Astrocyte of the cerebellum (primary cell): Measurements from ENCODE around the gene EIF2S3.

Experiments used
- DNase-seq: peaks from one replicate; pipeline ENCODE4 v3.0.0-alpha.2; 2011; ENCODE audit warnings: low read depth
- H3K4me3 ChIP-seq: 2 replicates; pipeline ENCODE4 v1.5.1; 2011; ENCODE audit warnings: mild to moderate bottlenecking, low read depth, low read length, moderate library complexity
- in situ Hi-C: cut with HindIII; loops from 2 replicates; pipeline ENCODE4 v1.10.0; 2017; ENCODE audit warnings: low sequenced_read_pairs
- TF ChIP-seq, protein P1 (sequence below): IDR thresholded peaks from 2 replicates; pipeline ENCODE4 v1.5.1; 2012; ENCODE audit warnings: low read length, low read depth, moderate library complexity, mild to moderate bottlenecking; ENCODE audit errors: missing control alignments

The EIF2S3 gene

DNA sequence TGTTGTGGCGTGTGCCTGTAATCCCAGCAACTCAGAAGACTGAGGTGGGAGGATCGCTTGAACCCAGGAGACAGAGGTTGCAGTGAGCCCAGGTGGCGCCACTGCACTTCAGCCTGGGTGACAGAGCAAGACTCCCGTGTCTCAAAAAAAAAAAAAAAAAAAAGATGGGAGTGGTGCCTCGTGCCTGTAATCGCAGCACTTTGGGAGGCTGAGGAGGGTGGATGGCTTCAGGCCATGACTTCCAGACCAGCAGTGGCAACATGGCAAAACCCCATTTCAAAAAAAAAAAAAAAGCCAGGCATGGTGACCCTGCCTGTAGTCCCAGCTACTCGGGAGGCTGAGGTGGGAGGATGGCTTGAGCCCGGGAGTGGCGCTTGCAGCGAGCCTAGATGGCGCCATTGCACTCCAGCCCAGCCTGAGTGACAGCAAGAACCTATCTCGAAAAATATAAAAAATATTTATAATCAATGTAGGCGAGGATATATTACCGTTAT lies 27.0 kb downstream of the EIF2S3 start:
- no peak overlapping the region for H3K4me3 ChIP-seq
- peak; percentile 18 for DNase-seq
- TF ChIP-seq, protein P1, sequence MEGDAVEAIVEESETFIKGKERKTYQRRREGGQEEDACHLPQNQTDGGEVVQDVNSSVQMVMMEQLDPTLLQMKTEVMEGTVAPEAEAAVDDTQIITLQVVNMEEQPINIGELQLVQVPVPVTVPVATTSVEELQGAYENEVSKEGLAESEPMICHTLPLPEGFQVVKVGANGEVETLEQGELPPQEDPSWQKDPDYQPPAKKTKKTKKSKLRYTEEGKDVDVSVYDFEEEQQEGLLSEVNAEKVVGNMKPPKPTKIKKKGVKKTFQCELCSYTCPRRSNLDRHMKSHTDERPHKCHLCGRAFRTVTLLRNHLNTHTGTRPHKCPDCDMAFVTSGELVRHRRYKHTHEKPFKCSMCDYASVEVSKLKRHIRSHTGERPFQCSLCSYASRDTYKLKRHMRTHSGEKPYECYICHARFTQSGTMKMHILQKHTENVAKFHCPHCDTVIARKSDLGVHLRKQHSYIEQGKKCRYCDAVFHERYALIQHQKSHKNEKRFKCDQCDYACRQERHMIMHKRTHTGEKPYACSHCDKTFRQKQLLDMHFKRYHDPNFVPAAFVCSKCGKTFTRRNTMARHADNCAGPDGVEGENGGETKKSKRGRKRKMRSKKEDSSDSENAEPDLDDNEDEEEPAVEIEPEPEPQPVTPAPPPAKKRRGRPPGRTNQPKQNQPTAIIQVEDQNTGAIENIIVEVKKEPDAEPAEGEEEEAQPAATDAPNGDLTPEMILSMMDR = peak; percentile 67
- in situ Hi-C loops = no loop called here

DNA sequence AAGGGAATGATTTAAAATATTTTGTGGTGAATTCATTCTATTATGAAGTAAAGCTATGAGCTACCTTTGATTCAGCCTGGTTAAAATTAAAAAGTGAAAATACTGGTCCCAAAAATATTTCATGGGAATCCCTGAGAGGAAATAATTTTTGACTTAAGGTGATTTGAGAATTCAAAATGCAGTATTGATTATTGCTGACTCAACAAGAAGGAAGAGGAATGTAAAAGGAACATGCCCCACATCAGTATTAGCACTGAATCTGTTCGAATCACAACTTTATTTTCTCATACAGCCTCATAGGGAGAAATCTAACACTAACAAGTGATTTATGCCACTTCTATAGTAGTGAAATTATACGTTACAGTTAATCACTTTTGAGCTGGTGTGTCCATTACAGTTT lies 27.7 kb downstream of the EIF2S3 start:
- in situ Hi-C loops = no loop called here
- H3K4me3 ChIP-seq = no peak overlapping the region
- TF ChIP-seq, protein P1 = no peak
- DNase-seq = no peak

GRCh38 chrX:24085101-24085500 lies 30.3 kb downstream of the EIF2S3 start:
- in situ Hi-C loops = no loop called here
- TF ChIP-seq, protein P1 = no peak
- DNase-seq = no peak
- no peak overlapping the region for H3K4me3 ChIP-seq

- H3K4me3 ChIP-seq = no peak overlapping the region
- DNase-seq = no peak
- TF ChIP-seq, protein P1 = no peak
- in situ Hi-C loops = no loop called here
These were observed 35.8 kb downstream of the EIF2S3 start for GRCh38 chrX:24090300-24091200.

- in situ Hi-C loops = no loop called here
- TF ChIP-seq, protein P1 = no peak
These were observed 39.0 kb downstream of the EIF2S3 start for GRCh38 chrX:24093746-24094145.

DNA sequence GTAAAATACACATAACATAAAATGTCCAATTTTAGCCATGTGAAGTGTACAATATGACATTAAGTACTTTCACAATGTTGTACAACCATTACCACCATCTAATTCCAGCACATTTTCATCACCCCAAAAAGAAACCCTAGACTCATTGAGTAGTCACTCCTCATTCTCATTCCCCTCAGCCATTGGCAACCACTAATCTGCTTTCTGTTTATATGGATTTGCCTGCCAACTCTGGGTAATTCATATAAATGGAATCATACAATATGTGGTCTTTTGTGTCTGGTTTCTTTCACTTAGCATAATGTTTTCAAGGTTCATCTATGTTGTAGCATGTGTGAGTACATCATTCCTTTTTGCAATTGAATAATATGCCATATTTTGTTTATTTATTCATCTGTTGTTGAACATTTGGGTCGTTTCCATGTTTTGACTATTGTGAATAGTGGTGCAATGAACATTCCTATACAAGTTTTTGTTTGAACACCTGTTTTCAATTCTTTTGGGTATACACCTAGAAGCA lies 43.0 kb downstream of the EIF2S3 start:
- in situ Hi-C loops = no loop called here
- H3K4me3 ChIP-seq = no peak overlapping the region
- TF ChIP-seq, protein P1 = no peak
- DNase-seq = peak; percentile 26

More at GRCh38 chrX:24093746-24094145, 39.0 kb downstream of the EIF2S3 start:
- no peak overlapping the region for H3K4me3 ChIP-seq
- no peak for DNase-seq
